Measurements from ENCODE around the gene HSPA6.
"Not testable (repeated sequence)": the region's sequence is repeated elsewhere in the genome, so short reads cannot be mapped to it uniquely, and the experiment has no call there.

Gene HSPA6

GRCh38 chr1:161557506-161558450, 33.4 kb downstream of the HSPA6 start:
- in situ Hi-C loops (cut with MboI; ENCODE audit: low sequenced_read_pairs) = not testable (repeated sequence)

- in situ Hi-C loops (cut with MboI; ENCODE audit: low sequenced_read_pairs) = not testable (repeated sequence)
These were observed 36.8 kb downstream of the HSPA6 start for GRCh38 chr1:161560960-161561715.

DNA sequence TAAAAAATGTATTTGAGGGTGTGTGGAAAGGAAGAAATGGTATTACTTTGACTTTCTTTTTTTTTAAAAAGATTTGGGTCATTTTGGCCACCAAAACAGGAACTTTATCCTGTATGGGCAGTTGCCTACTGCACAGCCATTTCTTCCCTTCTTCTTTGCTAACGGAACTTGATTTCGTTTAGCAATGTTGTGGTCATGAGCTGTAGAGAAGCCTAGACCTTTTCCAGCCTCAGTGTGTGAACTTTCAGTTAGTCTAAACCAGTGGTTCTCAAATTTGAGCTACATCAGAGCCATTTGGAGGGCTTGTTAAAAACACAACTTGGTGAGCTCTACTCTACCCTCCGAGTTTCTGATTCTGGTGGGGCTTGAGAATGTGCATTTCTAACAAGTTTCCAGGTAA, 38.1 kb downstream of the HSPA6 start:
- in situ Hi-C loops (cut with MboI; ENCODE audit: low sequenced_read_pairs) = not testable (repeated sequence)

- in situ Hi-C loops (cut with MboI; ENCODE audit: low sequenced_read_pairs) = not testable (repeated sequence)
These were observed 39.2 kb downstream of the HSPA6 start for GRCh38 chr1:161563522-161563921.

- in situ Hi-C loops (cut with MboI; ENCODE audit: low sequenced_read_pairs) = not testable (repeated sequence)
These were observed 42.2 kb downstream of the HSPA6 start for GRCh38 chr1:161566602-161566960.

DNA sequence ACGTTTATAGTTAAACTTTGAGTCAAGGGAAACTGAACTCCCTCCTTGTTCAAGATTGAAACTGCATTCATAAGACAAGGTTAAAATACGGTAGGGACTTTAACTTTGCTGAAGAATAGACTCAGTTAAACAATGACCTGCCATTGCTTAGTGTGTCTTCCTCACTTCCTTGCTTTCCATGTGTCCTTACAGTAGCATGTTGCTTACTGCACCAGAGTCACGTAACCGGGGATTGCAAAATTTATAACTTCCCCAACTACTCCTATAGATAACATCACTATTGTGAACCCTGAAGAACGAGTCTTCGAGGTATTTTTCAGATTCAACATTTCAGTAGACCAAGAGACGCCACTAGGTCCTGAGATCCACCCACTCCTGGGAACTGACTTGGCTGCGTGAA, 47.4 kb downstream of the HSPA6 start:
- in situ Hi-C loops (cut with MboI; ENCODE audit: low sequenced_read_pairs) = not testable (repeated sequence)

All from HL-60/S4 treated with retinoic acid at 250 ng/mL for 4 days and 3 days (cell line).